ENCODE data around the gene SGMS1.

DNA sequence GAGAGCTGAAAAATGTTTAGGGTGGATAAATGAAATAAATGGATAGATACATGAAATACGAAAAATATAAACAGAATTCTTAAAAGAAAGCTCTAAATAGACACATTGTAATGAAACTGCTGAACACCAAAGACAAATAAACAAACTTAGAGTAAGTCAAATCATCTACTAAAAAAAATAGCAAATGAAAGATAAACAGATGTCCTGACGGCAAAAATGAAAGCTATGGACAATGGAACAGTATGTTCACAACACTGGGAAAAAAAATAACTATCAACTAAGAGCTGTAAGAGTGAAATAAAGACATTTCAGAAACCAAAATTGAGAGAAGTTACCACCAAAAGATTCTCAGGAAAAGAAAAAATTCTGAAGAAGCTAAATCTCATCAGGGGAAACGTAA is 106.1 kb downstream of the SGMS1 start:
- TF ChIP-seq, protein P1, sequence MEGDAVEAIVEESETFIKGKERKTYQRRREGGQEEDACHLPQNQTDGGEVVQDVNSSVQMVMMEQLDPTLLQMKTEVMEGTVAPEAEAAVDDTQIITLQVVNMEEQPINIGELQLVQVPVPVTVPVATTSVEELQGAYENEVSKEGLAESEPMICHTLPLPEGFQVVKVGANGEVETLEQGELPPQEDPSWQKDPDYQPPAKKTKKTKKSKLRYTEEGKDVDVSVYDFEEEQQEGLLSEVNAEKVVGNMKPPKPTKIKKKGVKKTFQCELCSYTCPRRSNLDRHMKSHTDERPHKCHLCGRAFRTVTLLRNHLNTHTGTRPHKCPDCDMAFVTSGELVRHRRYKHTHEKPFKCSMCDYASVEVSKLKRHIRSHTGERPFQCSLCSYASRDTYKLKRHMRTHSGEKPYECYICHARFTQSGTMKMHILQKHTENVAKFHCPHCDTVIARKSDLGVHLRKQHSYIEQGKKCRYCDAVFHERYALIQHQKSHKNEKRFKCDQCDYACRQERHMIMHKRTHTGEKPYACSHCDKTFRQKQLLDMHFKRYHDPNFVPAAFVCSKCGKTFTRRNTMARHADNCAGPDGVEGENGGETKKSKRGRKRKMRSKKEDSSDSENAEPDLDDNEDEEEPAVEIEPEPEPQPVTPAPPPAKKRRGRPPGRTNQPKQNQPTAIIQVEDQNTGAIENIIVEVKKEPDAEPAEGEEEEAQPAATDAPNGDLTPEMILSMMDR (IDR thresholded peaks at IDR 0.05): no peak
- TF ChIP-seq POLR2A (IDR thresholded peaks at IDR 0.05): no peak

Data from breast epithelium (tissue), 3 donors.